Body of pancreas (tissue), 4 donors: ENCODE results near the gene PPIB.

Source experiments
- POLR2A ChIP-seq, 3 donors: fragments of 450-650 bp; IDR thresholded peaks; one replicate each; pipeline ENCODE4 v1.6.1; 2016; ENCODE audit warnings: antibody characterized with exemption in 3 of 3, mild to moderate bottlenecking in 2 of 3
- TF ChIP-seq, protein P1 (sequence below), 7 experiments: fragments of 450-650 bp in 4 of 7; fragments of 200-600 bp in 3 of 7; sonication (generic) in 3 of 7; IDR thresholded peaks; one replicate each; pipeline ENCODE4 v1.5.1; 2016 to 2019; ENCODE audit warnings: antibody characterized with exemption in 7 of 7

DNA sequence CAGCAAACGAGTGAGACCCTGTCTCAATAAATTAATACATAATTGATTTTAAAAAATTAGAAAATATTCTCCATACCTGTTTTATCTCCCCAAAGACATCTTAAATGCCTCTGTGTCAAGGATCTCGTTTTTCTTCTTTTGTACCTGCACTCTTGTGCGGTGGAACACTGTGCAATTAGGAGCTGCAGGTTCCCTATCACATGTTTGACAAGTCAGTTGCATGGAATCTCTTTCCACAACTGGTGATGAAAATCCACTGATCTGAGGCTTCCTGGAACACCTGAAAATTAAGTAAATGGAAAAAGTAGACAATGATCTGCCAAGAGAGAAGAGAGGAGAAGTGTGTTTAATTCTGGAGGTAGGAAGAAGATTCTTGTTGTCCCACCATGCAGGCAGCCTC is 14.2 kb downstream of the PPIB start:
- TF ChIP-seq POLR2A (IDR thresholded peaks at IDR 0.05): no peak
- TF ChIP-seq, protein P1, sequence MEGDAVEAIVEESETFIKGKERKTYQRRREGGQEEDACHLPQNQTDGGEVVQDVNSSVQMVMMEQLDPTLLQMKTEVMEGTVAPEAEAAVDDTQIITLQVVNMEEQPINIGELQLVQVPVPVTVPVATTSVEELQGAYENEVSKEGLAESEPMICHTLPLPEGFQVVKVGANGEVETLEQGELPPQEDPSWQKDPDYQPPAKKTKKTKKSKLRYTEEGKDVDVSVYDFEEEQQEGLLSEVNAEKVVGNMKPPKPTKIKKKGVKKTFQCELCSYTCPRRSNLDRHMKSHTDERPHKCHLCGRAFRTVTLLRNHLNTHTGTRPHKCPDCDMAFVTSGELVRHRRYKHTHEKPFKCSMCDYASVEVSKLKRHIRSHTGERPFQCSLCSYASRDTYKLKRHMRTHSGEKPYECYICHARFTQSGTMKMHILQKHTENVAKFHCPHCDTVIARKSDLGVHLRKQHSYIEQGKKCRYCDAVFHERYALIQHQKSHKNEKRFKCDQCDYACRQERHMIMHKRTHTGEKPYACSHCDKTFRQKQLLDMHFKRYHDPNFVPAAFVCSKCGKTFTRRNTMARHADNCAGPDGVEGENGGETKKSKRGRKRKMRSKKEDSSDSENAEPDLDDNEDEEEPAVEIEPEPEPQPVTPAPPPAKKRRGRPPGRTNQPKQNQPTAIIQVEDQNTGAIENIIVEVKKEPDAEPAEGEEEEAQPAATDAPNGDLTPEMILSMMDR (IDR thresholded peaks at IDR 0.05): no peak
